GM19035 (cell line): ENCODE results near the gene CACNA1C.

ENCODE experiments used
- ATAC-seq: cut with Tn5 transposase; IDR thresholded peaks from one replicate; pipeline ENCODE4 v1.9.1; 2021; ENCODE audit not compliant: unreplicated experiment

CACNA1C gene

GRCh38 chr12:2439332-2440100 is 386.7 kb downstream of the CACNA1C start:
- no peak for ATAC-seq

GRCh38 chr12:2443776-2444175 is 391.0 kb downstream of the CACNA1C start:
- ATAC-seq = no peak

GRCh38 chr12:2445968-2446367 is 393.2 kb downstream of the CACNA1C start:
- no peak for ATAC-seq

- ATAC-seq = no peak
Measured at GRCh38 chr12:2447861-2448260, 395.1 kb downstream of the CACNA1C start.

GRCh38 chr12:2449586-2449985 is 396.8 kb downstream of the CACNA1C start:
- ATAC-seq = no peak

GRCh38 chr12:2450553-2450952 is 397.8 kb downstream of the CACNA1C start:
- no peak for ATAC-seq

- no peak for ATAC-seq
Measured at GRCh38 chr12:2451025-2451424, 398.2 kb downstream of the CACNA1C start.

GRCh38 chr12:2451497-2451896 is 398.7 kb downstream of the CACNA1C start:
- ATAC-seq = no peak

GRCh38 chr12:2453076-2453760 is 400.4 kb downstream of the CACNA1C start:
- no peak for ATAC-seq

- no peak for ATAC-seq
Measured at GRCh38 chr12:2453761-2454090, 400.9 kb downstream of the CACNA1C start.

GRCh38 chr12:2454601-2455177 is 401.9 kb downstream of the CACNA1C start:
- no peak for ATAC-seq

GRCh38 chr12:2455410-2455809 is 402.6 kb downstream of the CACNA1C start:
- no peak for ATAC-seq

GRCh38 chr12:2456122-2456812 is 403.5 kb downstream of the CACNA1C start:
- ATAC-seq = no peak

GRCh38 chr12:2456813-2457186 is 404.0 kb downstream of the CACNA1C start:
- no peak for ATAC-seq

GRCh38 chr12:2457215-2457932 is 404.6 kb downstream of the CACNA1C start:
- ATAC-seq = no peak

- no peak for ATAC-seq
Measured at GRCh38 chr12:2457933-2458414, 405.2 kb downstream of the CACNA1C start.

GRCh38 chr12:2460051-2460670 is 407.4 kb downstream of the CACNA1C start:
- ATAC-seq = no peak

- ATAC-seq = no peak
Measured at GRCh38 chr12:2461046-2461445, 408.3 kb downstream of the CACNA1C start.

GRCh38 chr12:2461645-2462044 is 408.9 kb downstream of the CACNA1C start:
- ATAC-seq = no peak

- ATAC-seq = no peak
Measured at GRCh38 chr12:2462087-2462486, 409.3 kb downstream of the CACNA1C start.

- ATAC-seq = no peak
Measured at GRCh38 chr12:2463719-2464118, 410.9 kb downstream of the CACNA1C start.
